Right atrium auricular region (tissue), 2 donors: Measurements from ENCODE around the gene CFAP299. TPM values are rescaled to one million over a fixed set of nuclear protein-coding genes. Genes with fewer than 3 reads are reported as not detected.
"Not testable (repeated sequence)": the region's sequence is repeated elsewhere in the genome, so short reads cannot be mapped to it uniquely, and the experiment has no call there.

Experiments used
- DNase-seq: peaks from one replicate; pipeline ENCODE4 v3.0.0-alpha.2; 2019; ENCODE audit warnings: low spot score
- H3K27ac ChIP-seq, 2 donors: fragments of 200-600 bp; sonication (generic); 1 replicate in 1 of 2; 2 replicates in 1 of 2; pipeline ENCODE4 v1.5.1; 2016 to 2019
- H3K27me3 ChIP-seq, 2 donors: fragments of 200-600 bp; sonication (generic); one replicate each; pipeline versions ENCODE4 v1.5.1 to v1.6.0; 2017 to 2019
- H3K36me3 ChIP-seq: fragments of 200-600 bp; sonication (generic); one replicate; pipeline ENCODE4 v1.5.1; 2016
- H3K4me1 ChIP-seq, 2 donors: fragments of 200-600 bp; sonication (generic); one replicate each; pipeline versions ENCODE4 v1.5.1 to v1.6.0; 2017 to 2019
- H3K4me3 ChIP-seq, 2 donors: fragments of 200-600 bp; sonication (generic); 1 replicate in 1 of 2; 2 replicates in 1 of 2; pipeline ENCODE4 v1.5.1; 2017 to 2019; ENCODE audit warnings: mild to moderate bottlenecking in 1 of 2, moderate library complexity in 1 of 2
- H3K9me3 ChIP-seq, 2 donors: fragments of 200-600 bp; sonication (generic); one replicate each; pipeline ENCODE4 v1.5.1; 2019
- total RNA-seq, 2 donors: library from RNA; depleted of rRNA; stranded (reverse); fragments of >200 nt; gene quantifications; one replicate each; pipeline ENCODE4 v1.1.0, GENCODE V29; 2016
- TF ChIP-seq, protein P1 (sequence below), 2 donors: fragments of 200-600 bp; sonication (generic); IDR thresholded peaks; one replicate each; pipeline ENCODE4 v1.5.1; 2019; ENCODE audit warnings: antibody characterized with exemption in 2 of 2

The CFAP299 gene
- total RNA-seq, 2 donors from 2014 or later, result not detected

DNA sequence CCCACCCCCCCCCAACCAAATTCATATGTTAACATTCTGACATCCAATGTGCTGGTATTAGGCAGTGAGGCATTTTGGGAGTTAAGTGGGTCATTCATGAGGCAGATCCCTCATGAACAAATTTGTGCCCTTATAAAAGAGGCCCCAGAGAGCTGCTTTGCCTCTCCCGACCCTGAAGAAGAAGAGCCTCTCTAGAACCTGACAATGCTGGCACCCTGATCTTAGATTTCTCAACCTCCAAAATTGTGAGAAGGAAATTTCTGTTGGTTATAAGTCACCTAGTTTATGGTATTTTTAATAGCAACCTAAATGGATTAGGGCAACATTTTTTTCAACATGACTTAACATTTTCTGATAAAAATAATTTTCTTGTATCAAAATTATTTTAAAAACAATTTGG, 296.3 kb downstream of the CFAP299 start:
- DNase-seq, result no peak
- no peak overlapping the region for H3K27ac ChIP-seq
- no peaks in the 10 kb centered on the region for H3K36me3 ChIP-seq
- H3K4me3 ChIP-seq, result no peak overlapping the region
- no peaks in the 10 kb centered on the region for H3K4me1 ChIP-seq
- TF ChIP-seq, protein P1, sequence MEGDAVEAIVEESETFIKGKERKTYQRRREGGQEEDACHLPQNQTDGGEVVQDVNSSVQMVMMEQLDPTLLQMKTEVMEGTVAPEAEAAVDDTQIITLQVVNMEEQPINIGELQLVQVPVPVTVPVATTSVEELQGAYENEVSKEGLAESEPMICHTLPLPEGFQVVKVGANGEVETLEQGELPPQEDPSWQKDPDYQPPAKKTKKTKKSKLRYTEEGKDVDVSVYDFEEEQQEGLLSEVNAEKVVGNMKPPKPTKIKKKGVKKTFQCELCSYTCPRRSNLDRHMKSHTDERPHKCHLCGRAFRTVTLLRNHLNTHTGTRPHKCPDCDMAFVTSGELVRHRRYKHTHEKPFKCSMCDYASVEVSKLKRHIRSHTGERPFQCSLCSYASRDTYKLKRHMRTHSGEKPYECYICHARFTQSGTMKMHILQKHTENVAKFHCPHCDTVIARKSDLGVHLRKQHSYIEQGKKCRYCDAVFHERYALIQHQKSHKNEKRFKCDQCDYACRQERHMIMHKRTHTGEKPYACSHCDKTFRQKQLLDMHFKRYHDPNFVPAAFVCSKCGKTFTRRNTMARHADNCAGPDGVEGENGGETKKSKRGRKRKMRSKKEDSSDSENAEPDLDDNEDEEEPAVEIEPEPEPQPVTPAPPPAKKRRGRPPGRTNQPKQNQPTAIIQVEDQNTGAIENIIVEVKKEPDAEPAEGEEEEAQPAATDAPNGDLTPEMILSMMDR (IDR thresholded peaks at IDR 0.05), result no peak
- no peaks in the 10 kb centered on the region for H3K27me3 ChIP-seq
- H3K9me3 ChIP-seq, result peaks cover 0 to 16% of the 10 kb centered on the region in 2 donors

DNA sequence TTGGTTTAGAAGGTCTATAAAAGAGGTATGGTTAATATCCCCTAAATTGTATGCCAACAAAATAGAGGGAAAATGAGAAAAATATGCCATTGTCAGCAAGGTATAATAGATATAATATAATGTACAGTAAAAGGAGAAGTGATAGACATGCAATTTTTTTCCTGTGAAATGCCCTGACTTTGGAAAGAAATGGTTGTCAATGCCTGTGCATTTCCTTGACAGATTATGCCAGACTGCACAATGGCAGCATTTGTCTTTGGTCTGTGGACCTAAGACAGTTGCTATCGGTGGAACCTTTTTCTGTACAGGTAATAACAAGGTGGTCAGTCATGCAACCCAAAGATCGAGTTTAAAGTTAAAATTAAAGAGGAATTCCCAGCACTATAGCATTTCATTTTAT, 301.7 kb downstream of the CFAP299 start:
- DNase-seq, result no peak
- no peak overlapping the region for H3K4me3 ChIP-seq
- TF ChIP-seq, protein P1 (IDR thresholded peaks at IDR 0.05), result no peak
- H3K9me3 ChIP-seq, result no peaks in the 10 kb centered on the region
- no peaks in the 10 kb centered on the region for H3K4me1 ChIP-seq
- H3K27ac ChIP-seq, result no peak overlapping the region
- no peaks in the 10 kb centered on the region for H3K36me3 ChIP-seq
- H3K27me3 ChIP-seq, result no peaks in the 10 kb centered on the region

DNA sequence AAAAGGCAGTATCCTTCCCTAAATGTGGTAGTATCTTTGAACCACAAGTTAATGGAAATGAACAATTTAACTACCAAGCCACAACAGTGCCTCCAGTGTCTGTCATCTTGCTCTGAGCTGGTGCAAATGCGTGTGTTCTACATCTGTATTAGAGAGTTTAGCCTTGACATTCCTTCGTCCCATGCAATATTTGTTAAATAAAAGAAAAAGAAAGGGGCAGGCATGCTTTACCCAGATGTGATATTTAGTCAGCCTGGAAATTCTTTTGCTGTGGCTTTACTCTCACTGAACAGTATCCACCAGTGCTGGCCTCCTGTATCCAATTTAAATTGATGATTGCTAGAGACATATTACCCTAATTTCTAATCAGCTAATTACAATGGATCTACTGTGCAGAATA, 310.5 kb downstream of the CFAP299 start:
- H3K4me1 ChIP-seq, result no peaks in the 10 kb centered on the region
- no peak for DNase-seq
- no peaks in the 10 kb centered on the region for H3K27me3 ChIP-seq
- TF ChIP-seq, protein P1 (IDR thresholded peaks at IDR 0.05), result no peak
- H3K4me3 ChIP-seq, result no peak overlapping the region
- no peak overlapping the region for H3K27ac ChIP-seq
- H3K9me3 ChIP-seq, result no peaks in the 10 kb centered on the region
- H3K36me3 ChIP-seq, result no peaks in the 10 kb centered on the region

DNA sequence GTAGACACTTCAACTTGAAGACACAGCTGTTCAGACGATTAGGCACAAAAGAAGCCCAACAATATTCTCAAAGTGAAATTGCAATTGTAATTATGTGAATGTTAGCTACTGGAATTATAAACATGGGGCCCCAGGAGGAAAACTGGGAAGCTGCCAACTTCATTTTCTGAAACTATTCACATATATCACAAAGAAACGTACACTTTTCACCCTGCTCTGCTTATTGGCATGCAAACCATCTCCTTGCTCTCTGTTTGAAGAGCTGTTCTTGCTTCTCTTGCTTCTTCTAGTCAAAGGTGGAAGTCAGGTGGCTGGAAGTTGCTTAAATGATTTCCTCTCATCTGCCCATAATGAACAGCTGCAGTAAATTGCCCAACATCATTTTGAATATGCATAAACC, 320.1 kb downstream of the CFAP299 start:
- Histone ChIP-seq H3K9me3 (no peaks in the 10 kb centered on the region), H3K36me3 (no peaks in the 10 kb centered on the region), H3K27me3 (no peaks in the 10 kb centered on the region), H3K4me1 (no peaks in the 10 kb centered on the region), H3K27ac (no peak overlapping the region), H3K4me3 (no peak overlapping the region)
- no peak for DNase-seq
- TF ChIP-seq, protein P1 (IDR thresholded peaks at IDR 0.05), result no peak

DNA sequence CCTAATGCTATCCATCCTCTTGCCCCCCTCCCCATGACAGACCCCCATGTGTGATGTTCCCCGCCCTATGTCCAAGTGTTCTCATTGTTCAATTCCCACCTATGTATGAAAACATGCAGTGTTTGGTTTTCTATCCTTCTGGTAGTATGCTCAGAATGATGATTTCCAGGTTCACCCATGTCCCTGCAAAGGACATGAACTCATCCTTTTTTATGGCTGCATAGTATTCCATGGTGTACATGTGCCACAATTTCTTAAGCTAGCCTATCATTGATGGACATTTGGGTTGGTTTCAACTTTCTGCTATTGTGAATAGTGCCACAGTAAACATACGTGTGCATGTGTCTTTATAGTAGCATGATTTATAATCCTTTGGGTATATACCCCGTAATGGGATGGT, 334.6 kb downstream of the CFAP299 start:
- DNase-seq, H3K9me3 ChIP-seq, H3K4me3 ChIP-seq, H3K27me3 ChIP-seq, H3K4me1 ChIP-seq, H3K27ac ChIP-seq, H3K36me3 ChIP-seq: not testable (repeated sequence)

DNA sequence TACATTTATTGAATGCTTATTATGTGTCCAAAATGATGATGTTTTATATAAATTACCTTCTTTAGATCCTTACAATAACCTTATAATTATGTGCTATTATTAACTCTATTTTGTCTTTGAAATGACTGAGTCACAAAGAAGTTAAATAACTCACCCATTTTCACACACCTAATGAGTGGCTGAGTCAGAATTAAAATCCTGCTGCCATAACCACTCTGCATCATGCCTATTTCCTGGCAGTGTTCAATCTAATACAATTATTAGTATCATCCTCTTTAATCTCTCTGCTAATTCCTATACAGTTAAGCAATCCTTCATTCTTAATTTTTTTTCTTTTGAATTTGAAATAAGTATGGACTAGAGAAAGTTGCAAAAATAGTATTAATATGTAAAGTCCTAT, 342.9 kb downstream of the CFAP299 start:
- Histone ChIP-seq H3K4me3 (no peak overlapping the region), H3K27ac (no peak overlapping the region), H3K27me3 (no peaks in the 10 kb centered on the region), H3K36me3 (no peaks in the 10 kb centered on the region), H3K9me3 (no peaks in the 10 kb centered on the region), H3K4me1 (no peaks in the 10 kb centered on the region)
- TF ChIP-seq, protein P1 (IDR thresholded peaks at IDR 0.05), result no peak
- DNase-seq, result no peak
